ENCODE results near the gene RCOR2.

DNA sequence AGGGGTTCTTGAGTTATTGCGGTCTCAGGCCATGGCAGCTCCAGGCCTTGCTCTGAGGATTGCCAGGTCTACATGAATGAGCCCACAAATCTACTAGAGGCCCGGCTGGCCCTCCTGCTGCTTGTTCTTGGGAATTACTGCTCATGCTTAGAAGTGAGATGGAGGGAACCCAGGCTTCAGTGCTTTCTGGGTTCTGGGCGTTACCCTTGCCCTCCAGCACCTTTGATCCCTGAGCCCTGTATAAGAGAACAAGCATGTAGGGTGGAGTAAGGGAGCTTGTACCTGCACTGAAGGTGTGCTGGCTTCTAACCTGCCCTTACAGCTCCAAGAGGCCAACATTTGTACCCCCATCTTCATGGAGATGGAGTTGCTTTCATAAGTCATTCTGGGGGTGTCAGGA is 25.8 kb upstream of the RCOR2 start:
- TF ChIP-seq, protein P1, sequence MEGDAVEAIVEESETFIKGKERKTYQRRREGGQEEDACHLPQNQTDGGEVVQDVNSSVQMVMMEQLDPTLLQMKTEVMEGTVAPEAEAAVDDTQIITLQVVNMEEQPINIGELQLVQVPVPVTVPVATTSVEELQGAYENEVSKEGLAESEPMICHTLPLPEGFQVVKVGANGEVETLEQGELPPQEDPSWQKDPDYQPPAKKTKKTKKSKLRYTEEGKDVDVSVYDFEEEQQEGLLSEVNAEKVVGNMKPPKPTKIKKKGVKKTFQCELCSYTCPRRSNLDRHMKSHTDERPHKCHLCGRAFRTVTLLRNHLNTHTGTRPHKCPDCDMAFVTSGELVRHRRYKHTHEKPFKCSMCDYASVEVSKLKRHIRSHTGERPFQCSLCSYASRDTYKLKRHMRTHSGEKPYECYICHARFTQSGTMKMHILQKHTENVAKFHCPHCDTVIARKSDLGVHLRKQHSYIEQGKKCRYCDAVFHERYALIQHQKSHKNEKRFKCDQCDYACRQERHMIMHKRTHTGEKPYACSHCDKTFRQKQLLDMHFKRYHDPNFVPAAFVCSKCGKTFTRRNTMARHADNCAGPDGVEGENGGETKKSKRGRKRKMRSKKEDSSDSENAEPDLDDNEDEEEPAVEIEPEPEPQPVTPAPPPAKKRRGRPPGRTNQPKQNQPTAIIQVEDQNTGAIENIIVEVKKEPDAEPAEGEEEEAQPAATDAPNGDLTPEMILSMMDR (conservative IDR thresholded peaks at IDR 0.05; ENCODE audit: low read depth in 2 of 2): no peak
- TF ChIP-seq ZNF114 (CRISPR knock-in tag; IDR thresholded peaks at IDR 0.05) (no peak), EZH2 (IDR thresholded peaks at IDR 0.05; ENCODE audit: low read depth, unreplicated experiment) (no peak), POLR2AphosphoS5 (IDR thresholded peaks at IDR 0.05; ENCODE audit: low read depth) (no peak), EZH2phosphoT487 (IDR thresholded peaks at IDR 0.05; ENCODE audit: unreplicated experiment) (no peak), NANOG (IDR thresholded peaks at IDR 0.05; ENCODE audit: borderline replicate concordance) (no peak)
- TF ChIP-seq, protein P2, sequence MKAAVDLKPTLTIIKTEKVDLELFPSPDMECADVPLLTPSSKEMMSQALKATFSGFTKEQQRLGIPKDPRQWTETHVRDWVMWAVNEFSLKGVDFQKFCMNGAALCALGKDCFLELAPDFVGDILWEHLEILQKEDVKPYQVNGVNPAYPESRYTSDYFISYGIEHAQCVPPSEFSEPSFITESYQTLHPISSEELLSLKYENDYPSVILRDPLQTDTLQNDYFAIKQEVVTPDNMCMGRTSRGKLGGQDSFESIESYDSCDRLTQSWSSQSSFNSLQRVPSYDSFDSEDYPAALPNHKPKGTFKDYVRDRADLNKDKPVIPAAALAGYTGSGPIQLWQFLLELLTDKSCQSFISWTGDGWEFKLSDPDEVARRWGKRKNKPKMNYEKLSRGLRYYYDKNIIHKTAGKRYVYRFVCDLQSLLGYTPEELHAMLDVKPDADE (IDR thresholded peaks at IDR 0.05): no peak

Data from GM23338 (cell line).